Liver (tissue), 3 donors: ENCODE results near the gene CDC42EP1.

Experiments
- JUND ChIP-seq, 2 donors: IDR thresholded peaks; 2 replicates each; pipeline ENCODE4 v1.6.1; 2016; ENCODE audit warnings: antibody characterized with exemption in 2 of 2
- MAX ChIP-seq: IDR thresholded peaks from 2 replicates; pipeline ENCODE4 v1.6.1; 2016; ENCODE audit warnings: antibody characterized with exemption
- RAD21 ChIP-seq, 2 donors: IDR thresholded peaks; 2 replicates each; pipeline ENCODE4 v1.6.1; 2016; ENCODE audit warnings: antibody characterized with exemption in 2 of 2, mild to moderate bottlenecking in 2 of 2
- YY1 ChIP-seq: IDR thresholded peaks from 2 replicates; pipeline ENCODE4 v1.6.1; 2016; ENCODE audit warnings: antibody characterized with exemption, mild to moderate bottlenecking
- TF ChIP-seq, protein P1 (sequence below): fragments of 150-350 bp; IDR thresholded peaks from 2 replicates; pipeline ENCODE4 v1.5.1; 2017; ENCODE audit warnings: improper control_type of control experiment, low read depth, low read length; ENCODE audit not compliant: missing input control
- donor health status: healthy.
- donor health status: healthy.

GRCh38 chr22:37547251-37547741 is 13.0 kb upstream of the CDC42EP1 start:
- TF ChIP-seq, protein P1, sequence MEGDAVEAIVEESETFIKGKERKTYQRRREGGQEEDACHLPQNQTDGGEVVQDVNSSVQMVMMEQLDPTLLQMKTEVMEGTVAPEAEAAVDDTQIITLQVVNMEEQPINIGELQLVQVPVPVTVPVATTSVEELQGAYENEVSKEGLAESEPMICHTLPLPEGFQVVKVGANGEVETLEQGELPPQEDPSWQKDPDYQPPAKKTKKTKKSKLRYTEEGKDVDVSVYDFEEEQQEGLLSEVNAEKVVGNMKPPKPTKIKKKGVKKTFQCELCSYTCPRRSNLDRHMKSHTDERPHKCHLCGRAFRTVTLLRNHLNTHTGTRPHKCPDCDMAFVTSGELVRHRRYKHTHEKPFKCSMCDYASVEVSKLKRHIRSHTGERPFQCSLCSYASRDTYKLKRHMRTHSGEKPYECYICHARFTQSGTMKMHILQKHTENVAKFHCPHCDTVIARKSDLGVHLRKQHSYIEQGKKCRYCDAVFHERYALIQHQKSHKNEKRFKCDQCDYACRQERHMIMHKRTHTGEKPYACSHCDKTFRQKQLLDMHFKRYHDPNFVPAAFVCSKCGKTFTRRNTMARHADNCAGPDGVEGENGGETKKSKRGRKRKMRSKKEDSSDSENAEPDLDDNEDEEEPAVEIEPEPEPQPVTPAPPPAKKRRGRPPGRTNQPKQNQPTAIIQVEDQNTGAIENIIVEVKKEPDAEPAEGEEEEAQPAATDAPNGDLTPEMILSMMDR: no peak
- TF ChIP-seq MAX (no peak), YY1 (no peak), JUND (IDR thresholded peaks at IDR 0.05) (no peak), RAD21 (IDR thresholded peaks at IDR 0.05) (no peak)
